HUDEP-2 (cell line): Measurements from ENCODE around the gene SSU72.
"Not testable (repeated sequence)": the region's sequence is repeated elsewhere in the genome, so short reads cannot be mapped to it uniquely, and the experiment has no call there.

Experiments used
- DNase-seq, 76 experiments: peaks; one replicate each; lab custom pipeline; 2025; ENCODE audit not compliant: unreplicated experiment in 76 of 76; lab: John Stamatoyannopoulos, UW

SSU72 gene

DNA sequence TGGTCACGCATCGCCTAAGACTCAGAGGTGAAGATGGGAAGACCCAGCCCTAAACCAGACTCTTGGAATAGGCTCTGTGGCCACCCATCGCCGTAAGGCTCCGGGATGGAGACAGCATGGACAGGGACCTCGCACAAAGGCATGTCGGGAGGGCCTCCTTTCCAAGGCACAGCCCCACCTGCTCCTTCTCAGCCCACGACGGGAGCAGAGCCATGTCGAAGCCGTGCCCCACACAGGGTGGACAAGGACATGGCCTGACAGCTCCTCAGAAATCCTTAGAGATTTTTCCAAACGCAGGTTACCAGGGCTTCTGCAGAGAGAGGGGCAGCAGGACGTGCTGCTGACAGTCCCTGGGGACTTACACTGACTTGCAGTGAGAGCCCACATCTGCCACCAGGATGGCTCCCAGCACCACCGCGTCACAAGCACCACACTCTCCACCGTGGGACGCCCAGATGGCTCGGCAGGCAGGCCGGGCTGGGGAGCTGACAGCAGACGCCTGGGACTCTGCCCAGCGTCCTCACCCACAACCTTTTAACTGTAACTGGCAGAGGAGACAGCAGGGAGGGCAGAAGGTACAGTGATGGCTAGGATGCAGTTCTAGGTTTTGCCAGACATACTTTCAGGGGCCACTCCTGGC is 12.0 kb downstream of the SSU72 start:
- DNase-seq = no peak

DNA sequence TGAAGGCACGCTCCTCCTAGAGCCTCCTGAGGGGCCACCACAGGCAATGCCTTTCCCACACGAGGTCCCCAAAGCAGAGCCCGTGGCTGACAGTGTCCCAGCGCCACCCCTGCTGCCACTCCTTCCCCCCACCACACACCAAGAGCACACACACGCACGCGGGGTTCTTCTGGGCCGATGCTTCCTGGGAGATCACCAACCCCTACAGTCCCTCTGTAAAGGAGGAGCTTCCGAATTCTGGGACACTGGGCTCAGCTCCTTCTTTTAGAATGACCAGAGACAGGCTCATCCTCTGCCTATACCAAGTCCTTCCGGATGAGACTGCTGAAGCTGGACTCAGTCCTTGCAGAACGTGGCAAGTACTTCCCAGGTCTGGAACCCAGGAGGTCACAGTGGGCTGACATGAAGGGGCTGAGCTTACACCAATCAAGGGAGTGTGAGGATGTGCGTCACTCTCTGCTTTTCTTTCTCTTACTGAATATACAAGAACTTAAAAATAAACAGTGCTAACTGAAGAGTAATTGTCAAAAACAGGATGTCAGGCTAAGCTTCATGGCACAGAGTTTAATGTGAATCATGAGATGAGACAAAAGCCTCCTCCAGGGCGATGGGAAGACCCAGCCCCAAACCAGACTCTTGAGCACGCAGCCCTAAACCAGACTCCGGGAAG is 12.7 kb downstream of the SSU72 start:
- DNase-seq = no peak

DNA sequence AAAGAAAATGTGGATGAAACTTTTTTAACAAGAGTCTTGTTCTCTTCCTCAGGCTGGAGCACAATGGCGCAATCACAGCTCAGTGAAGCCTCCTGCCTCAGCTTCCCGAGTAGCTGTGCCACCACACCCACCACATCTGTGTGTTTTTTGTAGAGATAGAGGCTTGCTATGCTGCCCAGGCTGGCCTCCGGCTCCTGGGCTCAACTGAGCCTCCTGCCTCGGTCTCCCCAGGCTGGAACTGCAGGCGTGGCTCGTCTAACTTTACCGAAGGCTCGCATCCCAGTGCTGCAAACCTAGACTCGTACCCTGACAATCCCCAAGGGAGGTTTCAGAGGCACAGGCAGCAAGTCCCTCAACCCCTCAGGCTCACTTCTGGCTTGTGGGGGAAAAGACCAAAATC is 14.5 kb downstream of the SSU72 start:
- DNase-seq = no peak

DNA sequence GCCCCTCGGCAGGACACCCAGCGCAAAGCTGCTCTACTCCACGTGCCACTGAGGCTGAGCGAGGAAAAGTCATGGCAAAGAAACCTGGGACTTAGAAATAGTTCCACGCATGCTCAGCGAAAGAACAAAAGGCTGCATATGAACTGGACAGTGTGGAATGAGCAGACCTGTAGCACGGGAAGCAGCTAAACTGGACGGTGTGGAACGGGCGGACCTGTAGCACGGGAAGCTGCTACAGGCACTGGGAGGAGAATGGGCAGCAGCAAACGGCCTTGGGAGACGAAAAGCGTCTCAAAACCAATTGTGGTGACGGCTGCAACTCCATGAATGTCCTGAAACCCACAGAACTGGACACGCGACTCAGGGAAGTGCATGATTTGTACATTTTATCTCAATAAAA is 15.6 kb downstream of the SSU72 start:
- DNase-seq = no peak

DNA sequence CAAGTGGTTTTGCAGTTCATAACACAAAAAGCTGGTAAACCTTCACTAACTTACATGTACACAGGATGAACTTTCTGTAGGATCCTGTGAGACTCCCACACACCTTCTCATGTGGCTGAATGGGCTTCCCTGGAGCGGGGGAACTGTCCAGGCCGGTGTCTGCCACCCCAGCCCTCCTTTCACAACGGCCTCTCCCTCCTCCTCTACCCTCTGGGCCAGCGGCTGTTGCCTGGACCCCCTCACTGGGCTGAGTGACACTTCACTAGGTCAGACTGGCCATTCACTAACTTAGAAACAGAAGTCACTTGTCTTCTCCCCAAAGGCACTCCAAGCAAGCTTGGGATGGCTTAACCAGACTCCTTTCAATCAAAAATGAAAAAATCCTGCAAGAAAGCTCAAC is 16.1 kb downstream of the SSU72 start:
- DNase-seq = no peak

DNA sequence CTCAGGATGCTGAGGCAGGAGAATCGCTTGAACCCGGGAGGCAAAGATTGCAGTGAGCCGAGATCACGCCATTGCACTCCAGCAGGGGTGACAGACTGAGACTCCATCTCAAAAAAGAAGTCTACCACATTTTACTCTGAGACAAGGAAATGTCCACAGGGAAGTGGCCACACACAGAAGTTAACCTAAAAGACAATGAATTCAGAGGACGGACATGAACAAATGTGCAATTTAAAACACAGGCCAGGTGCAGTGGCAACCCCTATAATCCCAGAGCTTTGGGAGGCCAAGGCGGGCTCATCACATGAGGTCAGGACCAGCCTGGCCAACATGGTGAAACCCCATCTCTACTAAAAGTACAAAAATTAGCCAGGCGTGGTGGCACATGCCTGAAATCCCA is 17.0 kb downstream of the SSU72 start:
- not testable (repeated sequence) for DNase-seq

DNA sequence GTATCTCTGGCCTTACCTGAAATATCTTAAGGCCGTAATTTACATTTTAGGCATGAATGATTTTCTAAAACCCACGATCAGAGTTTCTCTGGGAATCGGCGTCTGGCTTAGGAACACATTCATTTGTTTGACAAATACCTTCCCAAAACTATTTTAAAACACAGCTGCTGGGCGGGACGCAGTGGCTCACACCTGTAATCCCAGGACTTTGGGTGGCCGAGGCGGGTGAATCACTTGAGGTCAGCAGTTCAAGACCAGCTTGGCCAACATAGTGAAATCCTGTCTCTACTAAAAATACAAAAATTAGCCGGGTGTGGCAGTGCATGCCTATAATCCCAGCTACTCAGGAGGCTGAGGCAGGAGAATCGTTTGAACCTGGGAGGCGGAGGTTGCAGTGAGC is 17.7 kb downstream of the SSU72 start:
- DNase-seq = not testable (repeated sequence)

DNA sequence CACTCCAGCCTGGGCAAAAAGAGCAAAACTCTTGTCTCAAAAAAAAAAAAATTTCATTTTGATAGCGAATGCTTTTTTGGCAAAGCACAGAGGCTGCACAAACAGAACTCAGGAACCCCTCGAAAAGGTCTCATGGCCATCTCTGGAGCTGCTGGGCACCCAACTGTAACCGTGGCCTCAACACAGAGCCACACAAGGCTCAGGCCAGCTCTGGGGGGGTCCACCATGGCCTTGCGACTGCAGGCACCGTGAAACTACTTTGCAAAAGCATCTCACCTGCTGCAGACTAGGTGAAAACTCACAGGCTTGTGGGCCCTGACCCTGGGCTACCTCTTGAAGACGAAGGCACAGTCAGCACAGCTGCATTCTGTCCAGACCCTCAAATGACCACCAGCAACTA is 18.2 kb downstream of the SSU72 start:
- no peak for DNase-seq

DNA sequence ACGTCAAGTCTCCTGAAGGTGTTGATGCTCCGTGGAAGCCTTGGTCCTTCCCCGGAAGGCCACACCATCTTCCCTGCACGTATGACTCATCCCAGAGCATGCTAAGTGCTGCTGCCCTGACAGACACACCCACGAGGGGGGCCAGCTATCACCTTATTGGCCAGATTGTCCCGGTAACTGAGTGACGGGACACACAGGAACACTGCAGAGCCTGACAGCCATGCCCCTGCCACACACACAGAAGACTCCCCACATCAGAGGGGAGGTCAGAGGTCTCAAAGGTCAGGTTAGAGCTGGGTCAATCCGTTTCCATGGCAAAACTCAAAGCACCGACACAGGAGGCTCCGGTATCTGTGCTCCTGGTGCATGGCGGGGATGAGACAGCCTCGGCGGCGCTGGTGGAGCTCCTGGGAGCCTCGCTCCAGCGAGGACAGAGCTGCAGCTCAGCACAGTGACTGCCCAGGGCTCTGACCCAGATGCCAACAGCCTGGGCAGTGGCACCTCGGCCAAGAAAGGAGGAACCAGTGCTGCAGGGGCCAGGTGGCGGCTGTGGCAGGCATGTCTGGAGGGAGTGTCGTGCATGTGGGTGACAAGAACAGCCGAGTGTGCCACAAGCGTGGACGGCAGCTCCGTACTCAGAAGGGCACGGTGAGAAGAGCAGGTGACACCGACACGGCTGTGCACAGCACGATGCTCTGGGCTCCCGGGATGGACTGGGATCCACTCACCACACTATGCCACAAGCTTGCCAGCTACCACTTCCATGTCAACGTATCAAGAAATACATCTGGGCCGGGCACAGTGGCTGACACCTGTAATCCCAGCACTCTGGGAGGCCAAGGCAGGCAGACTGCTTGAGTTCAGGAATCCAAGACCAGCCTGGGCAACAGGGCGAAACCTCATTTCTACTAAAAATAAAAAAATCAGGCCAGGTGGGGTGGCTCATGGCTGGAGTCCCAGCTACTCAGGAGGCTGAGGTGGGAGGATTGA is 19.4 kb downstream of the SSU72 start:
- DNase-seq = peak in 4 of 76 experiments; percentile 13 to 31 (median 24)

DNA sequence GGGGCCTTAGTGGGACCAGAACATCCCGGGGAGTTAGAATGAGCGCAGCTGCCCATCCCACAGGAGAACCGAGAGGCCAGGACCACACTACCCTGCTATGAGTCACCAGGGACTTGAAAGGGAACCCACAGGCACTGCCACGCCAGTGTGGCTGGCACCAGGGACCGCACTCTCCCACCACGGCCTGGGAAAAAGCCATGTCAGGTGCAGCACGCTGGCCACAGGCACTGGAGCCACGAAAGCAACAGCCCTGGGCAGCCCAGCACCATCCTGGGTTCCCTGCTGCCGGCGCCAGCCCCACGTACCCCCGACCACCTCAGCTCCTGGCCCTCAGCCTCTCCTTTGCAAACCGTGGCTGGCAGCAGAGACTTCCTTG is 20.1 kb downstream of the SSU72 start:
- no peak for DNase-seq

DNA sequence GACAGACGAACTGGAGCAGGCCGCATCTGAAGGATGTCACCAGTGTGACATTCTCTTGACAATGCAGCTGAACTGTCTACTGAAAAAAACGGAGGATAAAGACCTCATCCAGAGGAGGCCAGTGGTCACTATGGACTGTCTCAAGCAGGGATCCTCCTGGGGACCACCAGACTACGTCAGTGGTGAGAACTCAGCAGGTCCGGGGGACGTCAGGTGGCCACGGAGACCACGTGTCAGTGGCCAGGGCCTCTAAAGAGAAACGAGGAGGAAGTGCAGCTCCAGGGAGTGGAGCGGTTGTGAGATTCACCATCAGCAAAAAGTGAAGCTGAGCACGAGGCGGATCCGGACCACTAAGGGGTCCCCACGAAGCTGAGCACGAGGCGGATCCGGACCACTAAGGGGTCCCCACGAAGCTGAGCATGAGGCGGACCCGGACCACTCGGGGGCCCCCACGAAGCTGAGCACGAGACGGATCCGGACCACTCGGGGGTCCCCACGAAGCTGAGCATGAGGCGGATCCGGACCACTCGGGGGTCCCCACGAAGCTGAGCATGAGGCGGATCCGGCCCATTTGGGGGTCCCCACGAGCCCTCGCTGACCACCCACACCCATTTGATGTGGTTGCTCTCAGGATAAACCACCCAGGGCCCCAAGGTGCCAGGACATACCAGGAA is 20.7 kb downstream of the SSU72 start:
- no peak for DNase-seq

DNA sequence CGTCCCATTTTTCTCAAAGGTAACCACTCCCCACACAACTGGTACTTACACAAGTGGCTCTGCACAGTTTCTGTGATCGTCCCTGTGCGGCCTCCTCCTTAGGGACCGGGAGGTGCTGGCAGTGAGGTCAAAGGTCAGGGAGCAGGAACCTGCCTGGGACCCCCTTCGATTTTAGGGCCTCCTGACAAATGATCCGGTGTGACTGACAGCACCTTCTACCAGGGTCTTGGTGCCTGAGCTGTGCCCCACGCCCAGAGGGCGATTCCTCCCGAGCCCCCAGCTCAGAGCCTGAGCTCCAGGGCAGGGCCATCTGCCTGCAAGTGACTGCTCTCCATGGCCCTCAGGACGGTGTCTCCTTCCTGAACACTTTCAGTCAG is 22.4 kb downstream of the SSU72 start:
- no peak for DNase-seq

DNA sequence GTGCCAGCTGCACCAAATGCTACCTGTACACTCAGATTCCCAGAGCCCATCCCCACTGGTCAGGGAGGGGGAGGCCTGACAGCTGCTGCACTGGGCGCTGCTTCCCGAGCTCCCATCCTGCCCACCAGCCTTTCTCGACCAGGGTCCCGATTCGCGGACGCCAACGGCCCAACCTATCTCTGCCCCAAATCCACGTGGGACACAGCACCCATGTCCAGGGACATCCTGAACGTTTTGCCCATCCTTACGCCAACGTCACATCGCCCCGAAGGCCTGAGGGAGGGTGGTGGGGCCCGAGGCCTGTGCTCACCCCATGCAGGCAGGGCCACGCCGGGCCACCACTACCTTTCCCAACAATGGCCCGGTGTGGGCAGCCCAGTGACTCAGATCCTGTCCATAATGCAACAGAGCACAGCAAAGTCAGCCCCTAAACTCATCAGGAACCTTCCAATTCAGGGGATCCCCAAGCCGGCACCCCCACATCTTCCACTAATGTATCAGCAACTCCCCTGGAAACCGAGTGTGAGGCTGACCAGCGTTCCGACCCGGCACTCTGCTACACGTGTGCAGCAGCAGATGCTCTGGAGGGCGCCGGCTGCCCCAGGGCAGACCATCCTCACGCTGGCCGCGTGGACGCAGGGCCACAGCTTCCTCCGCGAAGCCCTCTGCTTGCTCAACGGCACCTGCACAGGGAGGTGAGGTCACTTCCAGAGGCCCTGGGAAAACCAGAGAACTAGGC is 23.0 kb downstream of the SSU72 start:
- no peak for DNase-seq

DNA sequence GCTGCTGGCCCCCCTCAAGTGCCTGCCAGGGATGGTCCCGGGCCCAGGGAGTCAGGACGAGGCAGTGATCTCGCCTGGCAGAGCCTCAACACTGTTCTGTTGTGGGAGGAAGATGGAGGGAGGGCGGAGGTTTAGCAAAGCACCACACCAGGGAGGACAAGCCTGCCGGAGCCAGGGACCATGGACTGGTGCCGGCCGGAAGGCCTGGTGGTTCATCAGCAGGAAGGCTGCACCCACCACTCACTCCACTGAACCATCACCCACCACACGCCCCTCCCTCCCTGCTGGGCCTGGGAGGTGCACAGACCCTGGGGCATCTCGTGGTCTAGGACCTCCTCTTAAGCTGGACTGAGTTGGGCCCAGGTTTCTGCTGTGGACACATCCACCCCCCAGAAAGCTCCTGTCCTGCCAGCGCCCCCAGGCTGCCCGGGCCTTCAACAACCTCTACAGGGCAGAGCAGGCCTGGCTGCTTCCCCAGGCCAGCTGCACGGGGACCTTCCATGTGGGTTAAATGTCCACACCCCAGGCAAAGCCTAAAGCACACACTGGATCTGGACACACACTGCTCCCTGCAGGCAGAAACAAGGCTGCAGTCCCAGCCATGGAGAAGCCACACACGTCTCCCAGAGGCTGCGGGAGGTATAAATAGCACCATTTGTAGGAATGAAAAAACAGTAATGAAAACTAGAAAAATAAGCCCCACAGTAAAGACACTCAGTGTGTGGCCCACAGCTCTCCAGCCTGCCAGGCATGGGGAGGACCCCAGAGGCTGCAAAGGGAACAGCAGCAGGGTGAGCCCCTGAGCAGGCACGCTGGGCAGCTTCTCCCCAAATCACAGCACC is 23.9 kb downstream of the SSU72 start:
- peak in 2 of 76 experiments; percentile 19 to 32 for DNase-seq

DNA sequence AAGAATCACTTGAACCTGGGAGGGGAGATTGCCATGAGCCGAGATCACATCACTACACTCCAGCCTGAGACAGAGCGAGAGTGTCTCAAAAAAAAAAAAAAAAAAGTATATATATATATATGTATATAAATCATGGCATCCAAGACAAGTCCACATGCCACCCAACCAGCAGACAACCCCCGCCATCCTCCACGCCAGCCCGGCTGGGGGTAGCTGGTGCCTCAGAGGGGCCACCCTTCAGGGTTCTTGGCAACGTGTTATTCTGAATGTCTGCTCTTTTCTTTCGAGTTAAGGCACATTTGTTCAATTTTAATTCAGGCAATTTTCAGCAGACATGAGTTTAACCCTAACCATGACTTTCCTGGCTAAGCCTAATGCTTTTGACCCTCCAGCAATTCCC is 24.6 kb downstream of the SSU72 start:
- no peak for DNase-seq

DNA sequence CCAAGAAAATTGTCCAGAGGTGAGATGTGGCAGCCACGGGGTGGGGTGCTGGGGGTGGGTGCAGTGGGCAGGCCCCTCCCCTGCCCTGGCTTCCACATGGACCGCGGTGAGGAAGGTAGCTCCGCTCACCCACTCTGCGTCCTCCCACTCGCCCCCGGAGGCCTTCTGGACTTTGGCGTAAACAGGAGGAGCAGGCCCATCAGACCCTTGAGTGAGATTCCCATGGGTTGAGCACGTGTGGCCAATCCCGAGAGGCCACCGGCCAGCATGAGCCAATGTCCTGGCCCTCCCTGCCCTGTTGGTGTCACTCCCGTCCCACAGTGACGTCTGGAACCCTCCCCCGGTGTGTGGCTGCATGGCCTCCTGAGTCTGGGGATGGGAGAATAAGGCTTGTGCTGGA is 26.1 kb downstream of the SSU72 start:
- DNase-seq = no peak

DNA sequence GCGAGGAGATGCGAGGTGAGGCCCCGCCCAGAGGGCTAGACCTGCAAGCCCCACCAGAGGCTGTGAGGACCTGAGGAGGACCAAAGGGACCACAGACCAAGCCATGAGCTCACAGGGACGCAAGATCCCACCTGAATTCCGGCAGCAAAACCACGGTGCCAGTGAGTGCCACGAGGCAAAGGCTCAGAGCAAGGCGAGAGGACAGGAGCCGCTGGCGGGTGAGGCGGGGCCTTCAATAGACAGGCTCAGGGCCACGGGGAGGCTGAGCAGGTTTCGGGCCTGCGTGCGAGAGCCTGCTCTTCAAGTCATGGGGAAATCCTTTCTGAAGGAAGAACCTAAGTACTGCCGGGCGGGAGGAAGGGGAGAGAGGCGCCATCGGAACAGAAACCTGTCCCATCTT is 27.2 kb downstream of the SSU72 start:
- no peak for DNase-seq

DNA sequence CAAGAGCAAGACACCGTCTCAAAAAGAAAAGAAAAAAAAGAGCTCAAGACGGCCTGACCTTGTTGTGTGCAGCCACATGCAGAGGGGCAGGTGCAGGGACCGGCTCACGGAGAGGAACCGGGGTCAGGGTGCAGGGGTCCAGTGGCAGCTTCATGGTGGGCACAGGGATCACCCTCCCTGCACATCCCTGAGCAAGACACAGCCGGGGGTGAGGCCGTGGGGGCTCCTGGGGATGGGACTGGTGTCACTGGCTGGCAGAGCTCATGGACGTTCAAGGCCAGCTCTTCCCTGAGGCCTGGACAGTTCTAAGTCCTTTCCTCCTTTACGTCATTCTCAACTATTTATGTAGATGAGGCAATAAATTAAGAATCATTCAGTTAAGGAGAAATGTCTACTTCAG is 27.7 kb downstream of the SSU72 start:
- DNase-seq = no peak

DNA sequence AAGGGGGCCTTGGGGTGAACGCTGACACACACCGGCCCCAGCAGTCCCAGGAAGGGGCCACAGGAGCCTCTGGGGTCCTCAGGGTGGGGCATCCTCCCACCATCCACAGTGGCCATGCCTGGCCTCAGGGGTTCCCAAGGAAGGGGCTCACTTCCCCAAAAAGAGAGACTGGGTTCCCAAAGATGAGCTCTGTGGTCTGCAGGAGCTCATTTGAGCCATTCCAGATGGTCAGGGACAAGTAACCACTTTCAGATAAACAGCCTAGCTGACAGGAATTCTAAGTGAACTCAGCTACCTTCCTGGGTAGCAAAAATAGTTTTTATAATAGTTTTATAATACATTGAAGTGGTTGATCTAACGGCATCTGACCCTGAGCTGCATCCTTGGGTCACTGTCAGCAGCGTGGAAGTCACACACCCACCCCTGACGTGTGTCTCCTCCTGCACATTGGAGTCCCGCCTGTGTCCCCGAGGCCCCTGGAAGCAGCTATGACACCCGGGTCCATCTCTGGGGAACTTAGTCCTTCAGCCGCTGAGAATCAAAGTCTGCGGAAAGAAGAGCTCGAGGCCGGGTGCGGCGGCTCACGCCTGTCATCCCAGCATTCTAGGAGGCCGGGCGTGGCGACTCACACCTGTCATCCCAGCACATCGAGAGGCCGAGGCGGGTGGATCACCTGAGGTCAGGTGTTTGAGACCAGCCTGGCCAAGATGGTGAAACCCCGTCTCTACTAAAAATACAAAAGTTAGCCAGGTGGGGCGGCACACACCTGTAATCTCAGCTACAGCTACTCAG is 28.5 kb downstream of the SSU72 start:
- DNase-seq = no peak
